NCI-H774 (cell line): Measurements from ENCODE around the gene TSGA10.
"Not testable (repeated sequence)": the region's sequence is repeated elsewhere in the genome, so short reads cannot be mapped to it uniquely, and the experiment has no call there.

Experiments
- DNase-seq: peaks from one replicate; lab custom pipeline; 2025; lab: John Stamatoyannopoulos, UW

Gene TSGA10

GRCh38 chr2:99072551-99072950, 82.2 kb downstream of the TSGA10 start:
- no peak for DNase-seq

- DNase-seq: no peak
Measured at GRCh38 chr2:99067871-99068625, 86.7 kb downstream of the TSGA10 start.

- peak; percentile 71 for DNase-seq
Measured at GRCh38 chr2:99066075-99066958, 88.4 kb downstream of the TSGA10 start.

DNA sequence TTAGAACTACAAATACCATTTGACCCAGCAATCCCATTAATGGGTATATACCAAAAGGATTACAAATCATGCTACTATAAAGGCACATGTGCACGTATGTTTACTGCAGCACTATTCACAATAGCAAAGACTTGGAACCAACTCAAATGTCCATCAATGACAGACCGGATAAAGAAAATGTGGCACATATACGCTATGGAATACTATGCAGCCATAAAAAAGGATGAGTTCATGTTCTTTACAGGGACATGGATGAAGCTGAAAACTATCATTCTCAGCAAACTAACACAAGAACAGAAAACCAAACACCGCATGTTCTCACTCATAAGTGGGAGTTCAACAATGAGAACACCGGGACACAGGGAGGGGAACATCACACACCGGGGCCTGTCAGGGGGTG, 105.6 kb downstream of the TSGA10 start:
- not testable (repeated sequence) for DNase-seq

DNA sequence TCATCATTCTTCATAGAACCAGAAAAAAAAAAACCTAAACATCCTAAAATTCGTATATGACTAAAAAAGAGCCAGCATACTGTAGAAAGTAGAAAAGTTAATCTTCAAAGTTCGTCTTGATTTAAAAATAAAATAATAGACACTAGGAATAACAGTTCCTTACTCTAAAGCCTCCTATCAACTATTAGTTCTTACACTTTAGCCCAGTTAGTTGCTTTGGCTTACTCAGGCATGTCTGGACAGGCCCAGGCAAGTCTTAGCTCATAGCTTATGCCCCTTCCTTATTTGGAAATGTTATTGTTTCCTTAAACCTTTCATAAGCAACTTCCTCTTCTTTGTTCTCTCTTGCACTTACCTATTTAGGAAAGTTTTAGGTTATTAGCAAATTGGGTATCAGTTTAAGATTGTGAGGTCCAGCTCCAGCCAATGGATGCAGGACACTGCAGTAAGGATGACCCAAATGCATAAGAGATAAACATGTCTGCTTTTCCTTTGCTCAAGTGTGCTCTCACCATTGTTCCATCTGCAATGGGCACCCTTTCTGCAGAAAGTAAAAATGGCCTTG, 113.9 kb downstream of the TSGA10 start:
- not testable (repeated sequence) for DNase-seq

- no peak for DNase-seq
Measured at GRCh38 chr2:99035920-99036319, 118.8 kb downstream of the TSGA10 start.

DNA sequence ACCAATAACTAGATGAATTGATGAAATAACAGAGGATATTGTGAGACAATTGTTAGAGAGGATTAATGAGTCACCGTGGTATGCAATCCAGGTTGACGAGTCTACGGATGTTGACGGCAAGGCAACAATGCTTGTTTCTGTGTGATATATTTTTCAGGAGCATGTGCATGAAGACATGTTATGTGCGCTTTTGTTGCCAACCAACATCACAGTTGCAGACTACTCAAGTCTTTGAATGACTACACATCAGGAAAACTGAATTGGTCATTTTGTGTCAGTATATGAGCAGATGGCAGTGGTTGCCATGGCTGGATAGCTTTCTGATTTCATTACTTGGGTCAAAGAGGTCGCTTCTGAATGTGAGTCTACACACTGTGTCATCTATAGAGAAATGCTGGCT, 122.0 kb downstream of the TSGA10 start:
- DNase-seq: no peak

GRCh38 chr2:99032001-99032400, 122.7 kb downstream of the TSGA10 start:
- no peak for DNase-seq

GRCh38 chr2:99031481-99031880, 123.3 kb downstream of the TSGA10 start:
- DNase-seq: no peak

GRCh38 chr2:99028558-99028957, 126.2 kb downstream of the TSGA10 start:
- DNase-seq: no peak

DNA sequence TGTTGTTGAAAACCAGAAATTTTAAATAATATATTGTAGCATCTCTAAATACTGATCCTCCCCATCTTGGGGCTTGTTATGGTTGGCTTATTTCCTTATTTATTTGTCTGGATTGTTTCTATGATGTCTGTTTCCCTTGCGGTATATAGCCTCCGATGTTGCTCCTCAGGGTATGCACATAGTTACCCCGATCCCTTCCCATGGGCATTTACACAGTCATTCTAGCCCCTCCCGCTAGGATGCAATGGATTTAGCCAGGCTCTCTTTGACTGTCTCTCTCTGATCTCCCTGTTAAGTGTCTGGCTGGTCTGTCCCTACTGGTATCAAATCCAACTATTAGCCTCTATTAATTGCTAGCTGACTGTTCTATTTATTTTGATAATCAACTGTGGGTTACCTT, 126.9 kb downstream of the TSGA10 start:
- no peak for DNase-seq

- DNase-seq: no peak
Measured at GRCh38 chr2:99000708-99001107, 154.0 kb downstream of the TSGA10 start.

DNA sequence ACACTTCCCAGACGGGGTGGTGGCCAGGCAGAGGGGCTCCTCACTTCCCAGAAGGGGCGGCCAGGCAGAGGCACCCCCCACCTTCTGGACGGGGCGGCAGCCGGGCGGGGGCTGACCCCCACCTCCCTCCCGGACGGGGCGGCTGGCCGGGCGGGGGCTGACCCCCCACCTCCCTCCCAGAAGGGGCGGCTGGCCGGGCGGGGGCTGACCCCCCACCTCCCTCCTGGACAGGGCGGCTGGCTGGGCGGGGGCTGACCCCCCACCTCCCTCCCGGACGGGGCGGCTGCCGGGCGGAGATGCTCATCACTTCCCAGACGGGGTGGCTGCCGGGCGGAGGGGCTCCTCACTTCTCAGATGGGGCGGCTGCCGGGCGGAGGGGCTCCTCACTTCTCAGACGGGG, 166.0 kb downstream of the TSGA10 start:
- DNase-seq: not testable (repeated sequence)

DNA sequence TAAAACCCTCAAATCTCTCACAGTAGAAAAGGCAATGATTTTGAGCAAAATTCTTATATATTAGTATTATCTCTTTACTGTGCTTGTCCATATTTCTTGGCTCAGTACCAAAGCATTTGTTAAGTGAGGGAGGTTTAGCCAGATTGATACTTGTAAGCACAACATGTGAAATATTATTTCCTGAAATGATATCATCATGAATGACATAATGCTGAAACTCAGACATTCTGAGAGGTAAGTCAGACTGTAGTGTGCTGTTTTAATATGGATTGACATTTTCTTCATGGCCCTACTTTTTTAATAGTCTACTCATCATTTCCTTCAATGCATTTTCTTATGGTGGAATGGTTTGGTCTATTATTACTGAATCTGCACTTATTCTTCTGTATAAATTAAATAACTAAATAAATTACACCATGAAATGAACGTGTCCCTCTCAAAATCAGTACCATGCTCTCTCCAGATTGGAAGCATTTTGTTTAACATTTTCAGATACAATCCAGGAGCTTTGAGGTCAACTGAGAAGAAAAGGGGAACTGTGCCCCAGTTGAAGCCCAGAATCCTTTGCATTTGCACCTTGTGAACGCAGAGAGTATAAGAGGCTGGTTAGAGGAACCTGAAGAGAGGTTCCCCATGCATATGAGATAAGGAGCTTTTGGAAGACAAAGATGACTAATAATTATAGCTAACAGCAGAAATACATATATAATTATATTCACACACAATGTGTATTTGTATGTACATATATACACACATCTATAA, 168.7 kb downstream of the TSGA10 start:
- DNase-seq: no peak

GRCh38 chr2:98975611-98976010, 179.1 kb downstream of the TSGA10 start:
- no peak for DNase-seq

- DNase-seq: no peak
Measured at GRCh38 chr2:98972582-98973167, 182.1 kb downstream of the TSGA10 start.

- DNase-seq: no peak
Measured at GRCh38 chr2:98959810-98960507, 194.8 kb downstream of the TSGA10 start.

DNA sequence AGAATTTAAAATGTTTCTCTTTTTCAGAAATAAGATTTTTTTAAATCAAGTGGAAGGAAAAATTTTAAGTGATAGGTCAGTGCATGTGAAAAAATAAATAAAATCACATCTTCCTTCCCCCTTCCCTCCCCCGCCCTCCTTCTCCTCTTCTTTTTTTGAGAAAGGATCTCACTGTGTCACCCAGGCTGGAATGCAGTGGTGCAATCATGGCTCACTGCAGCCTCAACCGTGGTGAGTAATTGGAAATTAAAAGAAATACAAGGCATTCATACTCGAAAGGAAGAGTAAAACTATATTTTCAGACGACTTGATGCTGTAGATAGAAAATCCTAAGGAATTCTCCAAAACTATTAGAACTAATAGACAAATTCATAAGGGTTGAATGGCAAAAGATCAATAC, 201.8 kb downstream of the TSGA10 start:
- DNase-seq: no peak

- no peak for DNase-seq
Measured at GRCh38 chr2:98948956-98949739, 205.6 kb downstream of the TSGA10 start.

DNA sequence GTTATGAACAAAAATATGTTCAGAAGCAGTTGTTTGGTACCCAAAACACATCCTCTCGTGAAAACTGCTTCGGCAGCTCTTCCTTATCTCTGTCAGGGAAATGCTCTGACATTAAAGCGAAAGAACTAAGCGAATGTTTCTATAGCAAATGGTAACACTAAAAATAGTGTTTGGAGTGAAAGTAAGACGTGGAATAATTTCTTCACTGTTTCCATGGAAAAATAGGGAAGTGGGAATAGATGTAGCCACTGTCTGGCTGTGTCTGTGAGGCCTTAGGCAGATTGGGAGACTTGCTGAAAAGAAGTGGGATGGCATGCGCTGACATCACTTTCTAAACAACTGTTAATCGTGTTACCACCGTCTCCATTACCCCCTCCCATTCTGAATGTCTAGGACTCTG, 207.2 kb downstream of the TSGA10 start:
- DNase-seq: no peak
